ENCODE results near the gene IRF2BP2.

The IRF2BP2 gene

DNA sequence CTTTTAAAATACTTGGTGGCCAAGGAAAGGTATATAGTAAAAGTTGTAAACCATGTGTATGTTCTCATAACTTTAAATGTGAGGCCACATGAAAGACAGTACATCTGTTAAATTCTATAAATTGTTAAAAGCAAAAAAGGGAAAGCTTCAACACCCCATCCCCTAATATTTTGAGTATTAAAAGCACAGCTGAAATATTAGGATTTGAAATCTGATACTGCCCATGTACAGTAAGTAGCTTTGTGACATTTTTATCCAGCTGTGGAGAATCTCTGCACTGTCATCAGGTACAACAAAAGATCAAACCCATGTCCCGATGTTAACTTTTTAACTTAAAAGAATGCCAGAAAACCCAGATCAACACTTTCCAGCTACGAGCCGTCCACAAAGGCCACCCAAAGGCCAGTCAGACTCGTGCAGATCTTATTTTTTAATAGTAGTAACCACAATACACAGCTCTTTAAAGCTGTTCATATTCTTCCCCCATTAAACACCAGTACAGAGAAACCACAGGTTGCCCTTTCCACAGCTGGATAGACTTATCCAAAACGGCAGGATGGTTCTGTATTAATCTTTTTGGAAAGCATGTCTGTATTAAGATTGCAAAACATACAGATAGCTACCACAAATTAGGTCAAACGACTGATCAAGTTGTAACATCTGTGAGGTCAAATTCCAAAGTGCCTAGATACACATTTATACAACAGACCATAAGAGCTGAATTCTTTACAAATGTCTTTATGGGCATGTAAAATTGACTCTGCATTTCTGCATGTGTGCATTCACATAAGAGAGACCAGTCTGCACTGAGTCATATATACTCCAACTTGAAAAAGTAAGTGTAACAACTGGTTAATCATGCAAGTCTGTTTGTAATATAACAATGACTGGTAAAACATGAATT lies 5.2 kb downstream of the IRF2BP2 start:
- POLR2A ChIA-PET (ENCODE audit: low non-redundant PET): interaction anchor here (0.7 kb wide), 1 partner anchor 119 kb away, joined by 3 read pairs; no protein-coding TSS in a partner anchor
- no peak for DNase-seq (ENCODE audit: low spot score)

GRCh38 chr1:234603221-234604204 lies 6.5 kb downstream of the IRF2BP2 start:
- no peak overlapping the region for H3K27ac ChIP-seq
- no peak for DNase-seq (ENCODE audit: low spot score)
- ChIA-PET CTCF (interaction anchor here (0.6 to 2.4 kb wide), 7 partner anchors 10 to 700 kb away, joined by 3 to 17 read pairs (median 5); no protein-coding TSS in a partner anchor), POLR2A (ENCODE audit: low non-redundant PET) (no interaction called here)
- TF ChIP-seq CTCF (conservative IDR thresholded peaks at IDR 0.05; ENCODE audit: low read depth): no peak

More for the DNA sequence above, 5.2 kb downstream of the IRF2BP2 start:
- no peak overlapping the region for H3K27ac ChIP-seq
- CTCF ChIA-PET: interaction anchor here (0.7 to 2.4 kb wide), 6 partner anchors 105 to 479 kb away, joined by 3 to 17 read pairs (median 4); no protein-coding TSS in a partner anchor
- no peak for TF ChIP-seq CTCF (conservative IDR thresholded peaks at IDR 0.05; ENCODE audit: low read depth)

- no peak for TF ChIP-seq CTCF (conservative IDR thresholded peaks at IDR 0.05; ENCODE audit: low read depth)
- H3K27ac ChIP-seq: no peak overlapping the region
- POLR2A ChIA-PET (ENCODE audit: low non-redundant PET): no interaction called here
- DNase-seq (ENCODE audit: low spot score): peak; percentile 77
- CTCF ChIA-PET: interaction anchor here (1.0 to 2.4 kb wide), 3 partner anchors 9 to 482 kb away, joined by 4 to 15 read pairs (median 5); no protein-coding TSS in a partner anchor
Measured at GRCh38 chr1:234602334-234603220, 7.4 kb downstream of the IRF2BP2 start.

DNA sequence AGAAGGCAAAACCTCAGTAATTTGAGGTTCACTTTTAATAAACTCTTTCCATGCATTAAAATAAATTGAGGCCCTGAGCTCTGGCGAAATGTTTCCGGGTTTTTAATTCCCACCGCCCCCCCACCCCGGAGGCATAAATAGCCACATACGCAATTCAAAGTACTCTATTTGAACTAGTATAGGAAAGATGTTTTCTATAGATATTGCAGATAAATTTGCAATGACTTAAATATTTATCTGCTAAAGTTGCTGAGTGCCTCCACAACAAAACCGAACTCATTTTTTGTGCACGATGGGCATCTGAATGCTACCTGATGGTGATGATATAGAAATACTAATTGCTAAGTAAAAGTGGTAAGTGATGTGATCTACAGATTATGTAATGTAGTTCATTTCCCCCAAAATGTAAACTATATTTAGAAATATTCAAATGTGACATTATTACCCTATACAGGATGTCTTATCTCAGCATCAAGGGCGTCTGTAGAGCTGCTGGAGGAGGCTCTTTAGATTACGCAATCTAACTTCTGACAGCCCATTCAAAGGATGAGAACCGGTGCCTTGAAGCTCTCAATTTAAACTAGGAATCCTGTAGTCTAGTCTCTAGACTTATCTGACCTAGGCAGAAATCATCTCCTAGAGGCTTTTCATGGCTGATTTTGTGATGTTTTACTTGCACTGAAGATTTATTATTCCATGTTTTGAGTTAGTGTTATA lies 8.5 kb downstream of the IRF2BP2 start:
- no peak for DNase-seq (ENCODE audit: low spot score)
- ChIA-PET CTCF (interaction anchor here (0.6 to 1.4 kb wide), 5 partner anchors 88 to 483 kb away, joined by 3 to 4 read pairs (median 4); no protein-coding TSS in a partner anchor), POLR2A (ENCODE audit: low non-redundant PET) (no interaction called here)
- TF ChIP-seq CTCF (conservative IDR thresholded peaks at IDR 0.05; ENCODE audit: low read depth): no peak
- H3K27ac ChIP-seq: no peak overlapping the region

DNA sequence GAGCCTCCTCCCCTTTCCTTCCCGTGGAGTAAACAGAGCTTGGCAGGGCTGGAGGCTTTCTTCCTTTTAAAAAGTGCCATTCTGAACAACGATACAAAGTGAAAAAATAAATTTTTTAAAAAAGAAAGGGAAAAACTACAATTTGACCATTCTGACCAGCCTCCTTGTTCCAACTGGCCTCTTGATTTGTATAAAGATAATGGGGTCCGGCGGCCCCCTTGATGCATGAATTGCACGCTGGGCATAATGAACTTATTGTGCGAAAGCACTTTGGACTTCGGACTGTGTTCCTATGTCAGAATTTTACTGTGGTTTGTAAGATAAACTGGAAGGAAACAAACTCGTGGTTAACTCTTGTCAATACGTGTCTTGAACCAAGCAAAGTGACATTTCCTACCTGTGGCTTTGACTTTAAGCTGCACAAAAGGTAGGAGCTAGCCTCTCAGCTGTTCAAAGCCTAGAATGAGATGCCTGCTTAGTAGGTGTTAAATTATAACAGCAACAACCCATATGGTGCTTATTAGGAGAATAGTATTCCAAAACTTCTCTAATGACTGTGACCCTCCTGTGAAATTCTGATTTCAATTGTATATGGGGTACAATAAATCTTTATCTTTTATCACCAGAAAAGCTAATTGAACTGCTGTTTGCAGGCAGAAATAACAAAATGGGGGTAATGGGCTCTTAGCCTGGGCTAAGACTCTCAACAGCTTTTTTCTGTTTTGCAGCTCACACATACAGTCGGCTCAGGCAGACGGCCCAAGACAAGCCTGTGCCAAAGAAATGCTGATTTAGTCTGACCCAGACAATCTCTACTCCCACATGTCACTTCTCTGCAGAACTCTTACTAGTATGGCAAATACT lies 9.3 kb downstream of the IRF2BP2 start:
- no peak for TF ChIP-seq CTCF (conservative IDR thresholded peaks at IDR 0.05; ENCODE audit: low read depth)
- DNase-seq (ENCODE audit: low spot score): no peak
- ChIA-PET CTCF (interaction anchor here (0.6 to 1.4 kb wide), 7 partner anchors 87 to 348 kb away, joined by 3 to 4 read pairs (median 3); no protein-coding TSS in a partner anchor), POLR2A (ENCODE audit: low non-redundant PET) (interaction anchor here (0.6 to 0.7 kb wide), 3 partner anchors 40 to 86 kb away, joined by 4 to 6 read pairs (median 4); no protein-coding TSS in a partner anchor)
- H3K27ac ChIP-seq: peak overlapping the region; percentile 98

All from RWPE1 (cell line).